Measurements from ENCODE around the gene ERVH48-1.

DNA sequence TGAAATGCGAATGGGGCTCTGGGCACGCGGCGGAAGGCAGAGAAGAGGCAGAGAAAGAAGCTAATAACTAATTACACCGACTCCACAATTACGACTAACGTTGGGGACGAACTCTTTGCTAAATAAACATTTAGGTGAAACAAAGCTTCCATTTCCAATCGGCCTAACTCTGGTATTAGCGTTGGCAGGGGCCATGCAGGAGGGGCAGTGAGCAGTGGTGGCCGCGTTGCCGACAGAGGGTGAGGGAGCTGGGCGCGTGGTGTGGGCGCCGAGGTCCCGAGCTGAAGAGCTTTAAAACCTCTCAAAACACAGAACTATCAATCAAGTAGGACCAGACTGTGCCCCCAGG, 32.9 kb downstream of the ERVH48-1 start:
- TF ChIP-seq CTCF (IDR thresholded peaks at IDR 0.05) (no peak), JUN (IDR thresholded peaks at IDR 0.05) (no peak), EHMT2 (IDR thresholded peaks at IDR 0.05; ENCODE audit: low read depth) (no peak)
